ENCODE data around the gene IDE.
A peak's percentile ranks its signal among the peaks of the same experiment; 100 is the strongest.

Gene IDE

GRCh38 chr10:92567952-92568600, 5.8 kb downstream of the IDE start:
- no peak for DNase-seq (ENCODE audit: low spot score)

- DNase-seq (ENCODE audit: low spot score): no peak
These were observed 11.5 kb downstream of the IDE start for GRCh38 chr10:92562424-92562823.

- DNase-seq (ENCODE audit: low spot score): no peak
These were observed 14.8 kb downstream of the IDE start for GRCh38 chr10:92559046-92559445.

GRCh38 chr10:92553959-92554358, 19.9 kb downstream of the IDE start:
- no peak for DNase-seq (ENCODE audit: low spot score)

GRCh38 chr10:92552310-92552709, 21.6 kb downstream of the IDE start:
- no peak for DNase-seq (ENCODE audit: low spot score)

- no peak for DNase-seq (ENCODE audit: low spot score)
These were observed 23.0 kb downstream of the IDE start for GRCh38 chr10:92550924-92551323.

GRCh38 chr10:92547676-92548075, 26.2 kb downstream of the IDE start:
- DNase-seq (ENCODE audit: low spot score): no peak

GRCh38 chr10:92545556-92545955, 28.3 kb downstream of the IDE start:
- no peak for DNase-seq (ENCODE audit: low spot score)

- no peak for DNase-seq (ENCODE audit: low spot score)
These were observed 29.6 kb downstream of the IDE start for GRCh38 chr10:92544296-92544695.

GRCh38 chr10:92542458-92542857, 31.4 kb downstream of the IDE start:
- DNase-seq (ENCODE audit: low spot score): no peak

GRCh38 chr10:92541583-92541982, 32.3 kb downstream of the IDE start:
- DNase-seq (ENCODE audit: low spot score): no peak

GRCh38 chr10:92538231-92538958, 35.5 kb downstream of the IDE start:
- DNase-seq (ENCODE audit: low spot score): no peak

- no peak for DNase-seq (ENCODE audit: low spot score)
These were observed 42.9 kb downstream of the IDE start for GRCh38 chr10:92530891-92531535.

- no peak for DNase-seq (ENCODE audit: low spot score)
These were observed 43.5 kb downstream of the IDE start for GRCh38 chr10:92530421-92530820.

- no peak for DNase-seq (ENCODE audit: low spot score)
These were observed 46.2 kb downstream of the IDE start for GRCh38 chr10:92527716-92528115.

GRCh38 chr10:92523639-92524038, 50.3 kb downstream of the IDE start:
- no peak for DNase-seq (ENCODE audit: low spot score)

- peak; percentile 34 for DNase-seq (ENCODE audit: low spot score)
These were observed 56.7 kb downstream of the IDE start for GRCh38 chr10:92517034-92517655.

- DNase-seq (ENCODE audit: low spot score): no peak
These were observed 65.0 kb downstream of the IDE start for GRCh38 chr10:92508866-92509265.

GRCh38 chr10:92506336-92506735, 67.6 kb downstream of the IDE start:
- DNase-seq (ENCODE audit: low spot score): no peak

GRCh38 chr10:92505044-92505443, 68.8 kb downstream of the IDE start:
- DNase-seq (ENCODE audit: low spot score): no peak

GRCh38 chr10:92502296-92502808, 71.5 kb downstream of the IDE start:
- DNase-seq (ENCODE audit: low spot score): no peak

GRCh38 chr10:92493362-92493761, 80.5 kb downstream of the IDE start:
- no peak for DNase-seq (ENCODE audit: low spot score)
